Activated T-cell treated with anti-CD3 and anti-CD28 coated beads, Interleukin-2, amount 50 U/mL, for 24 hours (primary cell): ENCODE results near the gene STK32C.

ENCODE experiments used
- DNase-seq: peaks from one replicate; pipeline ENCODE4 v3.0.0-alpha.2; 2020
- H3K27ac Mint-ChIP-seq: 2 replicates; pipeline ENCODE4 v1.8.0; 2020; ENCODE audit warnings: mild to moderate bottlenecking, mixed read lengths
- H3K27me3 Mint-ChIP-seq: 2 replicates; pipeline ENCODE4 v1.8.0; 2020; ENCODE audit warnings: mixed read lengths
- H3K36me3 Mint-ChIP-seq: 2 replicates; pipeline ENCODE4 v1.8.0; 2020; ENCODE audit warnings: low read depth, mixed read lengths
- H3K4me1 Mint-ChIP-seq: 2 replicates; pipeline ENCODE4 v1.8.0; 2020; ENCODE audit warnings: low read depth, mixed read lengths
- H3K4me3 Mint-ChIP-seq: 2 replicates; pipeline ENCODE4 v1.8.0; 2020; ENCODE audit warnings: mild to moderate bottlenecking, moderate library complexity, mixed read lengths
- H3K9me3 Mint-ChIP-seq: 2 replicates; pipeline ENCODE4 v1.8.0; 2020; ENCODE audit warnings: mixed read lengths

Gene STK32C

DNA sequence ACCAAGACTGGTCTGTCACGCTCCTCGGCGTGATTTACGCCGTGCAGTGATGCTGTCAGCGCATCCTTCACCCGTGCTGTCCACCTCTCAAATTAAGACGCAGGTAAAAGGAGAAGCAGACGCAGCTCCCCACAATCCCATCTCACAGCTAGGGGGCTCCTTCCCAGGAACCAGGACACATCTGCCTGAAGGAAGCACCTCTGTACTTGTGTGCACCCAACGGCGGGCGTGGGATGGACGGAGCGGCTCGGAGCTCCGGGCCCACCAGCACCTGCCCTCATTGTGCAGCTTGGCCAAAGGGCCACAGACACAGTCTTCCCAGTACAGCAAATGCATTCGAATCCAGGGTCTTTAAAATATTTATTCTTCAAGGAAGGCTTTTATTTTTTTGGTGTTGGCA is 55.3 kb downstream of the STK32C start:
- no peaks in the 10 kb centered on the region for H3K4me1 Mint-ChIP-seq
- H3K4me3 Mint-ChIP-seq: no peak overlapping the region
- no peaks in the 10 kb centered on the region for H3K36me3 Mint-ChIP-seq
- no peaks in the 10 kb centered on the region for H3K27me3 Mint-ChIP-seq
- no peaks in the 10 kb centered on the region for H3K9me3 Mint-ChIP-seq
- DNase-seq: no peak
- H3K27ac Mint-ChIP-seq: no peak overlapping the region

DNA sequence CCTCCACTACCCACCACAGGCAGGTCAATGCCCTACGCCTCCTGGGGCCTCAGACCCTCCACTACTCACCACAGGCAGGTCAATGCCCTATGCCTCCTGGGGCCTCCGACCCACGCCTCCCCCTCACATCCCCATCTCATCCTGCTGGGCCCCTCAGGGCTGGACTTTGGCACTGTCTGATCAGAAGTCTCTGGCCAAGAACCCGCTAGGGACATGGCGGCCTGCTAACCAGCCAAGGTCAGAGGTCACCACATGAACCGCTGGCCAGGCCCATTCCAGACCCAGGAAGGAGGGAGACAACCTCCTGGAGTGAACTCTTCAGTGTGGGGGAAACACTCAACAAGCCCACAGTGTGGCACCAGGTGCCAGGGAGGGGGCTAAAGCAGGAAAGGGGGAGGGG is 55.8 kb downstream of the STK32C start:
- no peaks in the 10 kb centered on the region for H3K27me3 Mint-ChIP-seq
- DNase-seq: no peak
- no peak overlapping the region for H3K27ac Mint-ChIP-seq
- H3K36me3 Mint-ChIP-seq: no peaks in the 10 kb centered on the region
- no peaks in the 10 kb centered on the region for H3K4me1 Mint-ChIP-seq
- no peaks in the 10 kb centered on the region for H3K9me3 Mint-ChIP-seq
- no peak overlapping the region for H3K4me3 Mint-ChIP-seq

DNA sequence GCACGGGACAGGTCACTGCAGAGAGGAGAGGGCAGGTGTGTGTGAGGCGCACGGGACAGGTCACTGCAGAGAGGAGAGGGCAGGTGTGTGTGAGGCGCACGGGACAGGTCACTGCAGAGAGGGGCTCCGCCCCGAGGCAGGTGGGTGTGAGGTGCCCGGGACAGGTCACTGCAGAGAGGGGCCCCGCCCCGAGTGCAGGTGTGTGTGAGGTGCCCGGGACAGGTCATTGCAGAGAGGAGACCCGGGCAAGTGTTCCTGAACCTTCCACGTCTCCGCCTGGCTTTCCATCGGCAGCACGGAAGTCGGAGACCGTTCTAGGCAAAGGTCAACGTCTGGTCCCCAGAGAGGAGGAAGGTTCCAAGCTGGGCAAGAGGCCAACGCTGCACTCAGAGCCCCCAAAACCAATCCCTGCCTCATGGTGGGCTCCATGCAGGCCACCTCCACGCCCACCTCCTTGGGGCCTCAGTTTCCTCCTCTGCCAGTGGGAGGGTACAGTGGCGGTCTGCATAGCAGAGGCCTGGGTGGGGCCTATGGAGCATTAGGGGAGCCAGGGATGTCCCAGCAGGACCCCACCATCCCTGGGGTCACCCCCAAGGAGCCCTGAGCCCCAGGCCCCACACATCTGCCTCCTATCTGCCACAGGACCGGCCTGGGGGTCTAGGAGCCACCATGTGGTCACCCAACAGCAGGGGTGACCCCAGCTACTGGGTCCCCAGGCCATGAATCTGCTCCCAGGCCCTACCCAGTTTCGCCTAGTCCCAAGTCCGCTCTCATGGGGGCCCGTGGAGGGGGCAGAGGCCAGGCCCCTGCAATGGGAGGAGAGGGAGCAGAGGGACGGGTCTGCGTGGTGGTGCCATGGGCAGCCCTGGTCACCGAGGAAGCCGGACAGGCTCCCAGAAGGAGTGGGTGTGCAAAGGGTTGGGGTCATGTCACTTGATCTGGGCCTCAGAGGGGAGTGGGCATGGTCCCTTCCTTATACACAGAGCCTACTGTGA is 57.0 kb downstream of the STK32C start:
- Mint-ChIP-seq H3K4me3 (no peak overlapping the region), H3K27ac (no peak overlapping the region), H3K4me1 (no peaks in the 10 kb centered on the region), H3K9me3 (no peaks in the 10 kb centered on the region), H3K27me3 (no peaks in the 10 kb centered on the region), H3K36me3 (no peaks in the 10 kb centered on the region)
- no peak for DNase-seq

DNA sequence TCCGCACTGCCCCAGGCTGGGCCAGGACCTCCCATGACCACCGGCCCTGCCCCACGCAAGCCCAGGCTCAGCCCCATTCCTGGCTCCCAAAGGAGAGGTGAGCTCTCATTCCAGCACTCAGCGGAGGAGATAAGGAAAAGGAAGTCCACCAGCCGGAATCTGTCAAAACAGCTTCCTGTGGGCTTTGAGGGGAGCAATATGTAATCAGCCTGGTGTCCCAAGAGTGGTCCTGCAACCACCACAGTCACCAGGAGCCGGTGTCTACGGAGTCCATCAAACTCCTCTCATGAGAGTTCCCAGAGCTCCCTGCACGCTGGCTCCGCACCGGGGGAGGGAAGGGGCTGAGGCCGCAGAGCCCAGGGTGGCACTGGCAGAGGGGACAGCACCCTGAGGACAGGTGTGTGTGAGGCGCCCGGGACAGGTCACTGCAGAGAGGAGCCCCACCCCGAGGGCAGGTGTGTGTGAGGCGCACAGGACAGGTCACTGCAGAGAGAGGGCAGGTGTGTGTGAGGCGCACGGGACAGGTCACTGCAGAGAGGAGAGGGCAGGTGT is 57.9 kb downstream of the STK32C start:
- no peaks in the 10 kb centered on the region for H3K4me1 Mint-ChIP-seq
- H3K27ac Mint-ChIP-seq: no peak overlapping the region
- H3K27me3 Mint-ChIP-seq: no peaks in the 10 kb centered on the region
- no peak overlapping the region for H3K4me3 Mint-ChIP-seq
- H3K36me3 Mint-ChIP-seq: no peaks in the 10 kb centered on the region
- H3K9me3 Mint-ChIP-seq: no peaks in the 10 kb centered on the region
- no peak for DNase-seq

DNA sequence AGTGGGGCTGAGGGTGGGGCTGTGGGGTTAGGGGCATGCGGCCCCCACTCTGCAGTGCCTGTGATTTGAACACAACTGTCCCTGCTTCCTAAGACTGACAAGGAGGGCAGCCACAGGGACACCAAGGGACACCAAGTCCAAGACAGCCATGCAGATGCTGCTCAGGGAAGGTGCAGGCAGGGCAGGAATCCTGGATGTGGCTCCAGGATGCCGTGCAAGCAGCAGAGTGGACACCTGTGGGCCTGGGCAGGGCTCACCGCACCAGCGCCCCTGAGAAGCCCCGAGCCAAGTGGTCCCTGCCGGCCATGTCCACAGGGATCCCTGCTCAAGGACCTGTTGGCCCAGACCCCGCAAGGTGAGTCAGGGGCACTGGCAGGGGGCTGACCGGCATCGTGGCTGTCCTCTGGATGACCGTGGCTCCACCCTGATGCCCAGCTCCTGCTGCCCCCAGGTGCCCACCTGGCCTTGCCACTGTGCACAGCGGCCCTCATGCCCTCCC is 58.5 kb downstream of the STK32C start:
- H3K9me3 Mint-ChIP-seq: no peaks in the 10 kb centered on the region
- H3K4me3 Mint-ChIP-seq: no peak overlapping the region
- H3K27me3 Mint-ChIP-seq: no peaks in the 10 kb centered on the region
- no peak overlapping the region for H3K27ac Mint-ChIP-seq
- DNase-seq: no peak
- H3K36me3 Mint-ChIP-seq: no peaks in the 10 kb centered on the region
- no peaks in the 10 kb centered on the region for H3K4me1 Mint-ChIP-seq

DNA sequence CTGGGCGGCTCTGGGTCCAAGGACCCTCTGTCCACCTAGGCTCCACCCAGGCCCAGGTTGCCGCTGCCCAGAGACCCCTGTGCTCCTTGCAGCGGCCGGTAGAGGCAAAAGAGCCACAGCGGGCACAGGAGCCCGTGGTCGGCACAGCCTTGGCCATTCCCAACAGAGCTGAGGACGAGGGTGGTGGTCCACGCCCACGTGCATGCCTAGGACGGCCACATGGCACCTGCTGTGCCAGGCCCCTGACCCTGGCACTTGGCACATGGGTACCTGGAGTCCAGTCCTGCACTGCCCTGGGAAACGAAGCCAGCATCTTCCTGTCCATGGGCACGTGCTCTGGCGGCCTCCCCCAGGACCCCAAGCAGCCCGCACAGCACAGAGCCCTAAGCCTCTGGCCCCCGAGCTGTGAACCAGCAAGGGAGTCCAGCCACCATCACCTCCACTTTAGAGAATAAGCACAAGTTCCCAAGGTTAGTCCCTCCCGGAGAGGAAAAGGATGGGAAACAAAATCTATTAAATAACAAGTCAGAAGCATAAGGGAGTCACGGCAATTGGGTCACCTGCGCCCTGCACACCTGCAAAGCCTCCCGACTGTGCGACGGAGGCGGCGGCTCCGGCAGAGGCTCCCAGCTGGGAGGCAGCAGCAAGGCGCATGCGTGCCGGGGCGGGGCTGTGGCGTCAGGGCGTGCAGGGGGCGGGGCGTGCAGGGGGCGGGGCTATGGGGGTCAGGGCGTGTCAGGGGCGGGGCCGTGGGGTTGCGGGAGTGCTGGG is 59.1 kb downstream of the STK32C start:
- H3K36me3 Mint-ChIP-seq: no peaks in the 10 kb centered on the region
- H3K4me3 Mint-ChIP-seq: no peak overlapping the region
- H3K4me1 Mint-ChIP-seq: no peaks in the 10 kb centered on the region
- no peaks in the 10 kb centered on the region for H3K9me3 Mint-ChIP-seq
- H3K27me3 Mint-ChIP-seq: no peaks in the 10 kb centered on the region
- DNase-seq: peak; percentile 58
- no peak overlapping the region for H3K27ac Mint-ChIP-seq

DNA sequence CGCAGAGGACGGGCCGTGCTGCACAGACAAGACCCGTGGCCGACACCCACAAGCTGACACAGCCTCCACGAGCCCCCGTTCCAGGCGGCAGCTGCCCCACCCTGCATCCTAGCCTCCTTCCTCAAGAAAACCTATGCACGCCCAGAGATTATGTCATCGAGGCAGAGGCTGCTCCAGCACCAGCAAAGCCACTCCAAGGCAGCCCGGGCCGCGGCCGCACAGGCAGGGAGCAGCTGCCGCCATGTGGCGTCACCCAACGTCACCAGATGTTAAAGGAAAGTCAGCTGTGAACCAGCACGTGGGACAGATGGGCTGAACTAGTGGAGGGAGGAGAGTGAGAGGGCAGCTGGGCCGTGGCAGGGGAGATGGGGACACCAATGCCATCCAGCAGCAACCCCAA is 59.8 kb downstream of the STK32C start:
- Mint-ChIP-seq H3K27me3 (no peaks in the 10 kb centered on the region), H3K9me3 (no peaks in the 10 kb centered on the region), H3K4me1 (no peaks in the 10 kb centered on the region), H3K36me3 (no peaks in the 10 kb centered on the region), H3K27ac (no peak overlapping the region), H3K4me3 (no peak overlapping the region)
- DNase-seq: no peak

DNA sequence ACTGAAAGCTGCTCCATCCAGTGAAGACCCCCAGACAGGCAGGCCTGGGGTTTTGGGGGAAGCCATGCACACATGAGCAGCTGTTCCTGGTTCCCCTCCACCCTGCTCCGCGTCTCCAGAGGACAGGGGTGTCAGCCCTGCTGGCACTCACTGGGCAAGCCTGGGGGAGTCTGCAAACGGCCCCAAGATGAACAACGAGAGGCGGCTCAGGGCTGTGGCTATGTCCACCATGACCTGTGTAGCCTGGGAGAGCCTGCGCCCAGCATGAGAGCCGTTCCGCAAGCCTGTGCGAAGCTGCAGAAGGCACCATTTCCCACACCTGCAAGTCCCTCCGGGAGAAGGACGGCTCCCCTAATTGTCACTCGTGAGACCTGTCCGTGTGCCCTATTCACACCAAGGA is 61.5 kb downstream of the STK32C start:
- H3K4me1 Mint-ChIP-seq: no peaks in the 10 kb centered on the region
- no peak overlapping the region for H3K4me3 Mint-ChIP-seq
- no peaks in the 10 kb centered on the region for H3K9me3 Mint-ChIP-seq
- no peak overlapping the region for H3K27ac Mint-ChIP-seq
- DNase-seq: no peak
- no peaks in the 10 kb centered on the region for H3K36me3 Mint-ChIP-seq
- no peaks in the 10 kb centered on the region for H3K27me3 Mint-ChIP-seq

DNA sequence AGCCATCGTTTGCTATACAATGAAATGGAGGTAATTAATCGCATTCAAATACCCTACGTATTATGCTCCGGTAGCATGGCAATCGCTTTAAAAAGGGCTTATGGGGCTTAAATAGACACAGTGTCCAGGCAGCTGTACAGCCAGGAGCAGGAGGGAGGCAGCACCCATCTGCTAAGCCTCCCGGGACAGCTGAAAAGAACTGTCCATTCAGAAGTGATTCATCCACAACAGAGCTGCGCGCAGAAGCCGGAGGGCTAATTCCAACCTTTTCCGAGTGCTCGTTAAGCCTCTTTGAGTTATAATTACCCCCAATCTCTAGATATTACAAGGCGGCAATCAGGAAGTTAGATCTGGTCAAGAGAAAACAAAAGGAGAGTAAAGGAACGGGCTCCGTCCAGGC is 62.7 kb downstream of the STK32C start:
- no peaks in the 10 kb centered on the region for H3K36me3 Mint-ChIP-seq
- no peak overlapping the region for H3K4me3 Mint-ChIP-seq
- no peak for DNase-seq
- H3K4me1 Mint-ChIP-seq: no peaks in the 10 kb centered on the region
- no peaks in the 10 kb centered on the region for H3K27me3 Mint-ChIP-seq
- no peaks in the 10 kb centered on the region for H3K9me3 Mint-ChIP-seq
- H3K27ac Mint-ChIP-seq: no peak overlapping the region

DNA sequence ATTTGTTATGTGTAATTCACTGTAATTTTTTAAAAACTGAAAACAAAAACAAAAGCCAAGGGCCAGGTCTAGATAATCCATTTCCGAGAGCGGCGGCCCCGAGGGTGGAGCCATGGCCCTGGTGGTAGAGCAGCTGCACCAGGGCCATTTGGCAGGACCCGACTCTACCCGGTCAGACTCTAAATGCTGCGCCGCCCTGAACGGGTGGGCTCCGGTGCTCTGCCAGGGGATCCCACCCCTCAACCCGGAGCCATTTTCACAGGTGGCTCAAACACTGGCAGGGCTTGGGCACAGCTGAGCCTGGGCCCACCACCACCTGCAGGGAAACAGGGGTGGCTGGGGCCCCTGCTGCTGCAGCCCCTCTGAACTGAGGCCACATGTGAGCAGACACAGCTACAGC is 64.1 kb downstream of the STK32C start:
- H3K4me1 Mint-ChIP-seq: no peaks in the 10 kb centered on the region
- no peaks in the 10 kb centered on the region for H3K36me3 Mint-ChIP-seq
- H3K27me3 Mint-ChIP-seq: no peaks in the 10 kb centered on the region
- no peak overlapping the region for H3K27ac Mint-ChIP-seq
- H3K9me3 Mint-ChIP-seq: no peaks in the 10 kb centered on the region
- no peak for DNase-seq
- H3K4me3 Mint-ChIP-seq: no peak overlapping the region

DNA sequence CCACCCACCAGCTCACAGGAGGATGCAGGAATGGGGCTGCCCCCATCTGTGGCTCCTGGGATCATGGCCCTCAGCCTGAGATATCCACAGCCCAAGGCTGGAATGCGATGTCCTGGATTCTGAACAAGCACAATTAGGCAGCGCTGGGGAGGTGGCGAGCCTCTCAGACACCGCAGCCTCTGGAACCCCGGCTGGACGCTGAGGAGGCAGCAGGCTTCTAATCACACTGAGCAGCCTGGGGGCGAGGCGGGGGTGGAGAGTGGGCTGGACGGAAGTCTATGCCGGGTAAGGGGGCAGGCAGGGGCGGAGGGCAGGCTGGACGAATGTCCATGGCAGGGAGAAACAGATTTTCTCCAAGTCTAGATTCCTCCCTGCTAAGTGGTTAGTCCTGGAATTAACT is 64.6 kb downstream of the STK32C start:
- Mint-ChIP-seq H3K36me3 (no peaks in the 10 kb centered on the region), H3K4me1 (no peaks in the 10 kb centered on the region), H3K9me3 (no peaks in the 10 kb centered on the region), H3K27ac (no peak overlapping the region), H3K27me3 (no peaks in the 10 kb centered on the region), H3K4me3 (no peak overlapping the region)
- no peak for DNase-seq

DNA sequence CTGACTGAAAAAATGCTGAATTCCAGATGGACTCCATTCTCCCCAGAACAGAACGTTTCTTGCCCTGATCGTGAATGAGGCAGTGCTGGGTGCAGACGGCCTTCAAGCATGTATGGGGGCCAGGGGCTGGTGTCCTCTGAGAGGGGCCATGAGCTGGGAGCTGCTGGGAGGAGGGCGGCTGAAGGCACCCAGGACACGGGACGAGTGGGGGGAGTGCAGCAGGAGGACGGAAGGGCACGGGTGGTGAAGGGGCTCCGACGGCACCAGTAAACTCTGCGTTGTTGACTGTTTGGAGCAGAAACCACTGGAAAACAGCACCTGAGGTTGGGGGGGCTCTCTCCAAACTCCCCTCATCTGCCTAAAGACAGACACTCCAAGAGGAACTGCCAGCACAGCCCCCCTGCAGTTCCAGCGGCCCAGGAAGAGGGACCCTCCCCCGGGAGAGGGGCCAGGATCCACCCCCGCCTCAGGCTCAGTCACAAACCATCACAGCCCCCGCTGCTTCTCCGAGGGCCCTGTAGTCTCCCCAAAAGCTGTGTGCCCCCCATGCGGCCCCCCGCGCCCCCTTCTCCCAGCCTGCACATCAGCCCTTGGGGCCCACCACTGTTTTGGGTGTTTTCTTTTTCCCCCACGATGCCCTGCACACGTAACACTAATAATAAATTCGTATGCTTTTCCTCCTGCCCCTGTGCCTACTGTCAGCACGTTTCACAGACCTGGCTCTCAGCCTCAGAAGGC is 65.5 kb downstream of the STK32C start:
- DNase-seq: no peak

DNA sequence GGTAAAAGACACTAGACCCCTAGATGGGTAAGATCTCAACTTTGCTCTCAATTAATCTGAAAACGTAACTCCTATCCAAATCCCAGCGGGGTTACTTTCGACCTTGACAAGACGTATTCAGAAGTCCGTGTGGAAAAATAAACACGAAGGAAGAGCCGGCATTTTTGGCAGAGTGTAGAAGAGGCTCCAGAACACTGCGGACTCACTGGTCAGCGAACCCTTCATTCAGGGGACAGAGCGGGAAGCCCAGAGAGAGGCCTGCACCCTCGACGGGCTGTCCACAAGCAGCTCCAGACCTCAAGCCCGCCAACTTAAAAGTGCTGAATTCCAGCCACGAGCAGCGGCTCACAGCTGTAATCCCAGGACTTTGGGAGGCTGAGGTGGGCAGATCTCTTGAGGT is 66.3 kb downstream of the STK32C start:
- H3K4me1 Mint-ChIP-seq: no peaks in the 10 kb centered on the region
- no peak for DNase-seq

More for the DNA sequence above, 65.5 kb downstream of the STK32C start:
- no peak overlapping the region for H3K27ac Mint-ChIP-seq
- no peaks in the 10 kb centered on the region for H3K4me1 Mint-ChIP-seq
- H3K27me3 Mint-ChIP-seq: no peaks in the 10 kb centered on the region
- no peak overlapping the region for H3K4me3 Mint-ChIP-seq
- no peaks in the 10 kb centered on the region for H3K9me3 Mint-ChIP-seq
- no peaks in the 10 kb centered on the region for H3K36me3 Mint-ChIP-seq

DNA sequence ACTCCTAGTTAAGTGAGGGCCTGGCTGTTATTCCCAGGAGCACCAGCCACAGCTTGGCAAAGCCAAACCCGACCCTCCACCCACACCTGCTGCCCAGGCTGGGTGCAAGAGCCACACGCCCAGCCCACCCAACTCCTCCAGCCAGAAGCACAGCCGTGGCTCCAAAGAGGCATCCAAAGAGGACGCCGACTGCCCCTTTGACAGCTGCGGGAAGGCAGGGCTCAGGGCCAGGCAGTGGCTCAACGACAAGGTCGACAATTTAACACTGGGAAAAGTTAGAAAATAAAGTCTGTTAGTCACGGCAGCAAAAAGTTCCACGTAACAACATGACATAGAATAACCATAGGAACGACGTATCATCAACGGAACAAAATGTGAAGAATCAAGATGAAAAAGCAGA is 66.7 kb downstream of the STK32C start:
- Mint-ChIP-seq H3K9me3 (no peaks in the 10 kb centered on the region), H3K4me3 (no peak overlapping the region), H3K27ac (no peak overlapping the region), H3K36me3 (no peaks in the 10 kb centered on the region), H3K4me1 (no peaks in the 10 kb centered on the region), H3K27me3 (no peaks in the 10 kb centered on the region)
- no peak for DNase-seq

More for the DNA sequence above, 66.3 kb downstream of the STK32C start:
- no peak overlapping the region for H3K27ac Mint-ChIP-seq
- H3K36me3 Mint-ChIP-seq: no peaks in the 10 kb centered on the region
- no peaks in the 10 kb centered on the region for H3K27me3 Mint-ChIP-seq
- no peaks in the 10 kb centered on the region for H3K9me3 Mint-ChIP-seq
- H3K4me3 Mint-ChIP-seq: no peak overlapping the region
